ENCODE measurements around the gene RAMACL. TPM values are rescaled to one million over a fixed set of nuclear protein-coding genes. Genes with fewer than 3 reads are reported as not detected.
"Not testable (repeated sequence)": the region's sequence is repeated elsewhere in the genome, so short reads cannot be mapped to it uniquely, and the experiment has no call there.

The RAMACL gene
- total and polyA plus RNA-seq, 7 donors = 0.17 to 1.3 (median 0.48) TPM

GRCh38 chr6:166541366-166541765, 45.1 kb downstream of the RAMACL start:
- Histone ChIP-seq H3K4me1 (peaks cover 17% of the 10 kb centered on the region), H3K27ac (peak overlapping the region; percentile 47), H3K9me3 (no peaks in the 10 kb centered on the region), H3K27me3 (ENCODE audit: insufficient read depth in 3 of 3, low read length in 2 of 3) (no peaks in the 10 kb centered on the region), H3K4me3 (peak overlapping the region; percentile 42), H3K36me3 (ENCODE audit: insufficient read depth in 1 of 2, low read depth in 1 of 2) (peaks cover 2 to 23% of the 10 kb centered on the region in 2 donors)
- ATAC-seq (peak in 3 of 4 donors; percentile 17 to 29 (median 22)), DNase-seq (no peak)
- intact Hi-C loops (cut with DNase I) = no loop called here
- 45 to 65% (median 58%) methylated on average over 12 of the region's 12 CpGs for WGBS, 3 donors
- no peak for TF ChIP-seq CTCF (IDR thresholded peaks at IDR 0.05)

GRCh38 chr6:166540631-166541331, 45.7 kb downstream of the RAMACL start:
- Histone ChIP-seq H3K36me3 (ENCODE audit: insufficient read depth in 1 of 2, low read depth in 1 of 2) (peaks cover 7 to 26% of the 10 kb centered on the region in 2 donors), H3K4me1 (peaks cover 17% of the 10 kb centered on the region), H3K9me3 (no peaks in the 10 kb centered on the region), H3K27me3 (ENCODE audit: insufficient read depth in 3 of 3, low read length in 2 of 3) (no peaks in the 10 kb centered on the region), H3K27ac (peak overlapping the region; percentile 47), H3K4me3 (peak overlapping the region; percentile 42)
- 51 to 55% (median 55%) methylated on average over 18 of the region's 18 CpGs for WGBS, 3 donors
- ATAC-seq (peak; percentile 61 to 84 (median 74)), DNase-seq (no peak)
- TF ChIP-seq CTCF (IDR thresholded peaks at IDR 0.05) = no peak
- intact Hi-C loops (cut with DNase I) = no loop called here

GRCh38 chr6:166539543-166539942, 46.9 kb downstream of the RAMACL start:
- TF ChIP-seq CTCF (IDR thresholded peaks at IDR 0.05) = no peak
- Histone ChIP-seq H3K27me3 (ENCODE audit: insufficient read depth in 3 of 3, low read length in 2 of 3) (no peaks in the 10 kb centered on the region), H3K9me3 (no peaks in the 10 kb centered on the region), H3K4me1 (peaks cover 17% of the 10 kb centered on the region), H3K36me3 (ENCODE audit: insufficient read depth in 1 of 2, low read depth in 1 of 2) (peaks cover 7 to 27% of the 10 kb centered on the region in 2 donors), H3K27ac (no peak overlapping the region), H3K4me3 (no peak overlapping the region)
- DNase-seq = no peak
- intact Hi-C loops (cut with DNase I) = no loop called here
- WGBS, 3 donors = 91 to 92% (median 92%) methylated on average over 4 of the region's 4 CpGs
- no peak for ATAC-seq

GRCh38 chr6:166539011-166539385, 47.5 kb downstream of the RAMACL start:
- H3K27ac ChIP-seq; ATAC-seq; H3K4me3 ChIP-seq; DNase-seq; H3K27me3 ChIP-seq (ENCODE audit: insufficient read depth in 3 of 3, low read length in 2 of 3); intact Hi-C loops (cut with DNase I); H3K9me3 ChIP-seq: not testable (repeated sequence)
- H3K4me1 ChIP-seq = peaks cover 17% of the 10 kb centered on the region
- WGBS, 3 donors = 97 to 99% (median 97%) methylated on average over 9 of the region's 9 CpGs
- peaks cover 7 to 31% of the 10 kb centered on the region in 2 donors for H3K36me3 ChIP-seq (ENCODE audit: insufficient read depth in 1 of 2, low read depth in 1 of 2)

- TF ChIP-seq CTCF (IDR thresholded peaks at IDR 0.05) = no peak
- WGBS, 3 donors = 89 to 92% (median 89%) methylated on average over 17 of the region's 17 CpGs
- Histone ChIP-seq H3K4me1 (peaks cover 17% of the 10 kb centered on the region), H3K27me3 (ENCODE audit: insufficient read depth in 3 of 3, low read length in 2 of 3) (no peaks in the 10 kb centered on the region), H3K27ac (no peak overlapping the region), H3K4me3 (no peak overlapping the region), H3K9me3 (no peaks in the 10 kb centered on the region), H3K36me3 (ENCODE audit: insufficient read depth in 1 of 2, low read depth in 1 of 2) (peaks cover 7 to 34% of the 10 kb centered on the region in 2 donors)
- DNase-seq (no peak), ATAC-seq (no peak)
- intact Hi-C loops (cut with DNase I) = no loop called here
Measured at GRCh38 chr6:166538297-166539010, 48.0 kb downstream of the RAMACL start.

All from psoas muscle (tissue), 8 donors.